Measurements from ENCODE around the gene LNP1. TPM values are rescaled to one million over a fixed set of nuclear protein-coding genes. Genes with fewer than 3 reads are reported as not detected.
A peak's percentile ranks its signal among the peaks of the same experiment; 100 is the strongest.

Gene LNP1
- total RNA-seq, 1 experiment from 2014 or later = 1.8 TPM

GRCh38 chr3:100489118-100489517 lies 87.8 kb downstream of the LNP1 start:
- Histone ChIP-seq H3K4me1 (ENCODE audit: control insufficient read depth, insufficient read depth, low read length) (0 out of 2 replicates have a peak, but pooled peaks cover 4% of the 10 kb centered on the region), H3K9me3 (ENCODE audit: control insufficient read depth, insufficient read depth, low read depth, low read length) (no peaks in the 10 kb centered on the region), H3K27ac (ENCODE audit: low read length) (no peak overlapping the region), H3K4me3 (ENCODE audit: low read depth in 2 of 2, low read length in 2 of 2) (no peak overlapping the region), H3K27me3 (ENCODE audit: control insufficient read depth, insufficient read depth, low read length) (peaks cover 4% of the 10 kb centered on the region), H3K36me3 (ENCODE audit: control insufficient read depth, insufficient read depth, low read length) (no peaks in the 10 kb centered on the region)
- no peak for ATAC-seq
- POLR2A ChIA-PET = no interaction called here
- no peak for TF ChIP-seq POLR2AphosphoS5 (IDR thresholded peaks at IDR 0.05; ENCODE audit: low read depth, low read length)
- no peak for TF ChIP-seq TCF7L2 (IDR thresholded peaks at IDR 0.05; ENCODE audit: low read depth, low read length)
- DNase-seq (ENCODE audit: low read depth, low spot score) = no peak
- BruUV-seq (replicated peaks) = no TSS peak
- CTCF ChIA-PET = interaction anchor here (0.7 kb wide), 2 partner anchors 1495 to 1850 kb away, joined by 3 to 5 read pairs; no protein-coding TSS in a partner anchor
- intact Hi-C loops (cut with micrococcal nuclease; ENCODE audit: unreplicated experiment) = no loop called here
- in situ Hi-C loops (cut with HindIII; ENCODE audit: low pct_unique_long_range_greater_than_20kb, low sequenced_read_pairs) = no loop called here

GRCh38 chr3:100492059-100493006 lies 91.0 kb downstream of the LNP1 start, which contains the start of gene TMEM45A:
Gene TMEM45A (plus strand): TSS chr3:100492619. CDS start chr3:100555212, 62,593 bp downstream.
- TF ChIP-seq REST (IDR thresholded peaks at IDR 0.05; ENCODE audit: insufficient read depth in 1 of 2, low read depth in 2 of 2, low read length in 1 of 2) (no peak), POLR2AphosphoS5 (IDR thresholded peaks at IDR 0.05; ENCODE audit: low read depth, low read length) (peak; percentile 31; the same call in 1 of the 2 replicates)
- ChIA-PET POLR2A (interaction anchor here (0.6 to 0.7 kb wide), 3 partner anchors 114 to 1533 kb away, joined by 3 to 5 read pairs (median 3); no protein-coding TSS in a partner anchor), CTCF (interaction anchor here (1.3 kb wide), 1 partner anchor 30 kb away, joined by 16 read pairs; no protein-coding TSS in a partner anchor)
- ATAC-seq = peak; percentile 100
- peaks cover 4% of the 10 kb centered on the region; the same call in 1 of the 2 replicates for H3K27me3 ChIP-seq (ENCODE audit: control insufficient read depth, insufficient read depth, low read length)
- peak within 1 kb of the TSS; percentile 59 to 71 for H3K4me3 ChIP-seq (ENCODE audit: low read depth in 2 of 2, low read length in 2 of 2)
- intact Hi-C loops (cut with micrococcal nuclease; ENCODE audit: unreplicated experiment) (no loop called here), in situ Hi-C loops (cut with HindIII; ENCODE audit: low pct_unique_long_range_greater_than_20kb, low sequenced_read_pairs) (no loop called here)
- H3K27ac ChIP-seq (ENCODE audit: low read length) = peak within 1 kb of the TSS; percentile 75
- DNase-seq (ENCODE audit: low read depth, low spot score) = peak; percentile 68
- H3K9me3 ChIP-seq (ENCODE audit: control insufficient read depth, insufficient read depth, low read depth, low read length) = no peaks in the 10 kb centered on the region
- H3K4me1 ChIP-seq (ENCODE audit: control insufficient read depth, insufficient read depth, low read length) = 0 out of 2 replicates have a peak, but pooled peaks cover 4% of the 10 kb centered on the region
- H3K36me3 ChIP-seq (ENCODE audit: control insufficient read depth, insufficient read depth, low read length) = no peaks in the 10 kb centered on the region
- BruUV-seq (replicated peaks) = no TSS peak

- ATAC-seq (no peak), DNase-seq (ENCODE audit: low read depth, low spot score) (no peak)
- Histone ChIP-seq H3K36me3 (ENCODE audit: control insufficient read depth, insufficient read depth, low read length) (no peaks in the 10 kb centered on the region), H3K27me3 (ENCODE audit: control insufficient read depth, insufficient read depth, low read length) (no peaks in the 10 kb centered on the region), H3K9me3 (ENCODE audit: control insufficient read depth, insufficient read depth, low read depth, low read length) (no peaks in the 10 kb centered on the region), H3K27ac (ENCODE audit: low read length) (no peak overlapping the region), H3K4me3 (ENCODE audit: low read depth in 2 of 2, low read length in 2 of 2) (no peak overlapping the region), H3K4me1 (ENCODE audit: control insufficient read depth, insufficient read depth, low read length) (0 out of 2 replicates have a peak, but pooled peaks cover 4% of the 10 kb centered on the region)
- POLR2A ChIA-PET = interaction anchor here (0.6 kb wide), 1 partner anchor 32 kb away, joined by 4 read pairs; no protein-coding TSS in a partner anchor
- CTCF ChIA-PET = no interaction called here
- no TSS peak for BruUV-seq (replicated peaks)
- intact Hi-C loops (cut with micrococcal nuclease; ENCODE audit: unreplicated experiment) (no loop called here), in situ Hi-C loops (cut with HindIII; ENCODE audit: low pct_unique_long_range_greater_than_20kb, low sequenced_read_pairs) (no loop called here)
- TF ChIP-seq CTCF (IDR thresholded peaks at IDR 0.05) = no peak
- TF ChIP-seq REST (IDR thresholded peaks at IDR 0.05; ENCODE audit: insufficient read depth in 1 of 2, low read depth in 2 of 2, low read length in 1 of 2) = no peak
- no peak for TF ChIP-seq TCF7L2 (IDR thresholded peaks at IDR 0.05; ENCODE audit: low read depth, low read length)
- no peak for TF ChIP-seq SIN3A (IDR thresholded peaks at IDR 0.05; ENCODE audit: borderline replicate concordance, insufficient read depth, low read depth, low read length)
Observed at GRCh38 chr3:100496711-100497261, 95.4 kb downstream of the LNP1 start.
